DND-41 (cell line): ENCODE data around the gene TOMM40L.

Experiments
- CTCF ChIP-seq: IDR thresholded peaks from 2 replicates; pipeline ENCODE4 v1.5.1; 2012; ENCODE audit warnings: borderline replicate concordance, low read length, moderate library complexity, mild to moderate bottlenecking; ENCODE audit not compliant: poor library complexity, severe bottlenecking; ENCODE audit errors: extremely low read depth
- EZH2 ChIP-seq: IDR thresholded peaks from 3 replicates; pipeline ENCODE4 v1.6.1; 2012; ENCODE audit warnings: borderline replicate concordance, low read depth, mild to moderate bottlenecking, moderate library complexity, low read length, inconsistent platforms; ENCODE audit not compliant: severe bottlenecking

- TF ChIP-seq CTCF (no peak), EZH2 (no peak)
Measured at GRCh38 chr1:161226320-161226711, 456 bp downstream of the TOMM40L start.
